ENCODE measurements around the gene CMTM5.

Gene CMTM5

GRCh38 chr14:23403139-23403438 lies 26.2 kb downstream of the CMTM5 start:
- in situ Hi-C loops (cut with MboI; ENCODE audit: low sequenced_read_pairs, unreplicated experiment): no loop called here
- DNase-seq (ENCODE audit: low spot score): no peak
- no peak for TF ChIP-seq CTCF (IDR thresholded peaks at IDR 0.05; ENCODE audit: borderline replicate concordance, control extremely low read depth, extremely low read depth, insufficient read depth, missing control alignments)

DNA sequence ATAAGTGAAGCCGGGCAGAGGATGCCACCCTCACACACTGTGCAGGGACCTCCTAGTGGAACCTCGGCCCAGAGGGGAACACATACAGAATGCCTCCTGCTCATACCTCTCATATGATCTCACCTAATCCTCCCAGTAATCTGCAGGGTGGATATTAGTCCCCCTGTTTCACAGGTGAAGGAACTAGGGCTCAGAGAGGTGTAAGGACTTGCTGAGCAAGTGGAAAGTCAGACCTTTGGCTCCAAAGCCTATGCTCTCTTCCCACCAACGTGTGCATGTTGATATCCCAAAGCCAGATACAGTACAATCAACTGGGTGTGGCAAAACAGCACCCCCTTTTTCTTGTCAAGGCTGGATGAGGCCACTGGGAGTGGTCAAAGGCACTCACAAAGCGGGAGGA lies 27.1 kb downstream of the CMTM5 start:
- no peak for DNase-seq (ENCODE audit: low spot score)
- in situ Hi-C loops (cut with MboI; ENCODE audit: low sequenced_read_pairs, unreplicated experiment): no loop called here
- no peak for TF ChIP-seq CTCF (IDR thresholded peaks at IDR 0.05; ENCODE audit: borderline replicate concordance, control extremely low read depth, extremely low read depth, insufficient read depth, missing control alignments)

DNA sequence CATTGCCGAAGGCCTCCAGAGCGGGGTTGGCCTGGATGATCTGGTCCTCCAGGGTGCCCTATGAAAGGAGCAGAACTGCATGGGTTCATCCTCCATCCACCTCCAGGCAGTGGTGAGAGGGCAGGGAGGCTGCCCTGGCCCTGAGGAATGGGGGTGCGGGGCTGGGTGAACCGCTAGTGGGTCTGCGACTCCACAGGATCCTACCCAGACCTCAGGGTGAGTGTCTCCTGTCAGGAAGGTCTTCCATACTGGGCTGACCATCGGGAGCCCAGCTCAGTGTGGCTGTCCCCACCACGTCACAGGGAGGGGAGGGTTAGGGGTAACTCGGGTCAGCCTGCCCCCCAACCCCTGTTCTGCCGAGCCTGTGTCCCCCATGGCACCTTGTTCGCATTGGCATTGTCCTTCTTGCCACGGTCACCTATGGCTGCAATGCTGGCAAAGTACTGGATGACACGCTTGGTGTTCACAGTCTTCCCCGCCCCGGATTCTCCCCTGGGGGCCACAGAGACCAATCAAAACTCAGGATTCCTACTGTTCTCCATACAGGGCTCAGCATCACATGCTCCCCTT lies 27.6 kb downstream of the CMTM5 start:
- no peak for DNase-seq (ENCODE audit: low spot score)
- in situ Hi-C loops (cut with MboI; ENCODE audit: low sequenced_read_pairs, unreplicated experiment): no loop called here
- TF ChIP-seq CTCF (IDR thresholded peaks at IDR 0.05; ENCODE audit: borderline replicate concordance, control extremely low read depth, extremely low read depth, insufficient read depth, missing control alignments): no peak

DNA sequence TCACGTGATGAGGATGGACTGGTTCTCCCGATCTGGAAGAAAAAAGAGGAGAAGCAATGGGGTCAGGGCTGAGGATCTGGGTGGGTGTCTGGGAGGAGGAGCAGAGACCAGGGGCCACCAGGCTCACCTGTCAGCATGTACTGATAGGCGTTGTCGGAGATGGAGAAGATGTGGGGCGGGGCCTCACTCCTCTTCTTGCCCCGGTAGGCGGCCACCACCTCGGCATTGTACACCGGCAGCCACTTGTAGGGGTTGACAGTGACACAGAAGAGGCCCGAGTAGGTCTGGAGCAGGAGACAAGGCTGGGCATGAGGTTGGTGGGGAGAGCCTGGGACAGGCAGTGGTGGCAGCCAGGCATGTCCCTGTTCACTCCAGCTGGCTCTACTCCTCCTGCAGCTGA lies 28.2 kb downstream of the CMTM5 start:
- no peak for TF ChIP-seq CTCF (IDR thresholded peaks at IDR 0.05; ENCODE audit: borderline replicate concordance, control extremely low read depth, extremely low read depth, insufficient read depth, missing control alignments)
- in situ Hi-C loops (cut with MboI; ENCODE audit: low sequenced_read_pairs, unreplicated experiment): no loop called here
- DNase-seq (ENCODE audit: low spot score): no peak

DNA sequence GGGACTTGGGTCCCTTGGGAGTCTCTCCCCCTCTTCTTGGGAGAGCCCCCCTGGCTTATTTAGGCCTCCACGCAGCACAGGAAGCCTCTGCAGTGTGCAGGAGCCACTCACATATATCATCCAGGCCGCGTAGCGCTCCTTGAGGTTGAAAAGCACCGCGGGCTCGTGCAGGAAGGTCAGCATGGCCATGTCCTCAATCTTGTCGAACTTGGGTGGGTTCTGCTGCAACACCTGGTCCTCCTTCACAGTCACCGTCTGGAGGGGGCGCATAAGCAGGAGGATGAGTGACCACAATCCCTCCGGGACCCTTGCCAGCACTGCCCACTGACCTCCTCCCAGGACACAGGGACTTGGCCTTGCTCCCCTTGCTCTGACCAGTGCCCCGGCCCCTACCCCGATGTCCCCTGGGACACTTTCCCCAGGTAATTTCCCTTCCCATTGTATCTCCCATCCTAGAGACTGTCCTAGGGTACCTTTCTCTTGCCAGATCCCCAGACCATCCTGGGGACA lies 28.7 kb downstream of the CMTM5 start:
- in situ Hi-C loops (cut with MboI; ENCODE audit: low sequenced_read_pairs, unreplicated experiment): no loop called here
- TF ChIP-seq CTCF (IDR thresholded peaks at IDR 0.05; ENCODE audit: borderline replicate concordance, control extremely low read depth, extremely low read depth, insufficient read depth, missing control alignments): no peak
- no peak for DNase-seq (ENCODE audit: low spot score)

DNA sequence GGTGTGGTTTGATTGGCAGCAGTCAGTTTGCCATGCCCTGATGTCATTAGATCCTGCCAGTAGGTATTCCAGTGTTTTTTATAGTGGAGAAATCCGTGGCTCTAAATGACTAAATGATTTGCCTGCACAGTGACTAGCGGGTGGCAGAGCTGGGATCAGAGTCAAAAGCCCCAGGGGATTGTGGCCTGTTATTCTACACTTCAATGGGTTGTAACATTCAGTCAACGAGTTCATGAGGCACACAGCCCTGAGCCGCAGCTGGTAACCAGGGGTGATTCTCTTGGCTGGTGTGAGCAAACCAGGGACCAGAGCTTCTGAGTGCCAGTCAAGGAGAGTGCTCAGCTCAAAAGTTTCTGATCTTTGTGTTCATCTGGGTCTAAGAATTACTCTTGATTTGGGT lies 29.4 kb downstream of the CMTM5 start:
- in situ Hi-C loops (cut with MboI; ENCODE audit: low sequenced_read_pairs, unreplicated experiment): no loop called here
- DNase-seq (ENCODE audit: low spot score): no peak
- no peak for TF ChIP-seq CTCF (IDR thresholded peaks at IDR 0.05; ENCODE audit: borderline replicate concordance, control extremely low read depth, extremely low read depth, insufficient read depth, missing control alignments)
